ENCODE data around the gene GAS1. TPM values are rescaled to one million over a fixed set of nuclear protein-coding genes. Genes with fewer than 3 reads are reported as not detected.

Gene GAS1
- total RNA-seq, 2 donors from 2014 or later = 1.8 to 7.5 TPM

- DNase-seq (no peak), ATAC-seq (no peak)
These were observed 21.1 kb upstream of the GAS1 start for GRCh38 chr9:86968258-86968920.

GRCh38 chr9:86966852-86967511 lies 19.7 kb upstream of the GAS1 start:
- no peak for ATAC-seq
- DNase-seq = peak in 1 of 2 donors; percentile 37
- intact Hi-C loops (cut with DNase I, micrococcal nuclease) = no loop called here

More at GRCh38 chr9:86968258-86968920, 21.1 kb upstream of the GAS1 start:
- intact Hi-C loops (cut with DNase I, micrococcal nuclease) = no loop called here

GRCh38 chr9:86965636-86966395 lies 18.5 kb upstream of the GAS1 start:
- ATAC-seq (no peak), DNase-seq (no peak)
- intact Hi-C loops (cut with DNase I, micrococcal nuclease) = no loop called here

- DNase-seq (no peak), ATAC-seq (no peak)
- intact Hi-C loops (cut with DNase I, micrococcal nuclease) = no loop called here
These were observed 15.4 kb upstream of the GAS1 start for GRCh38 chr9:86962692-86963091.

GRCh38 chr9:86960938-86961337 lies 13.6 kb upstream of the GAS1 start:
- intact Hi-C loops (cut with DNase I, micrococcal nuclease) = no loop called here
- ATAC-seq (no peak), DNase-seq (no peak)

- DNase-seq (no peak), ATAC-seq (no peak)
- intact Hi-C loops (cut with DNase I, micrococcal nuclease) = no loop called here
These were observed 10.9 kb upstream of the GAS1 start for GRCh38 chr9:86958203-86958602.

- intact Hi-C loops (cut with DNase I, micrococcal nuclease) = no loop called here
- ATAC-seq = no peak
- DNase-seq = no peak
These were observed 8.3 kb upstream of the GAS1 start for GRCh38 chr9:86955561-86955960.

GRCh38 chr9:86955042-86955441 lies 7.7 kb upstream of the GAS1 start:
- DNase-seq (no peak), ATAC-seq (no peak)

GRCh38 chr9:86953181-86953580 lies 5.9 kb upstream of the GAS1 start:
- ATAC-seq (no peak), DNase-seq (no peak)
- intact Hi-C loops (cut with DNase I, micrococcal nuclease) = no loop called here

More at GRCh38 chr9:86955042-86955441, 7.7 kb upstream of the GAS1 start:
- intact Hi-C loops (cut with DNase I, micrococcal nuclease) = no loop called here

- intact Hi-C loops (cut with DNase I, micrococcal nuclease) = no loop called here
- peak; percentile 60 to 81 for DNase-seq
- peak; percentile 83 for ATAC-seq
These were observed 996 bp upstream of the GAS1 start for GRCh38 chr9:86948074-86948929.

GRCh38 chr9:86946201-86947145 lies 833 bp downstream of the GAS1 start:
- ATAC-seq (peak; percentile 56), DNase-seq (peak; percentile 44 to 64)
- intact Hi-C loops (cut with DNase I, micrococcal nuclease) = no loop called here

- intact Hi-C loops (cut with DNase I, micrococcal nuclease) = no loop called here
- ATAC-seq (no peak), DNase-seq (peak in 1 of 2 donors; percentile 26)
These were observed 1.5 kb downstream of the GAS1 start for GRCh38 chr9:86945728-86946200.

GRCh38 chr9:86944796-86945727 lies 2.2 kb downstream of the GAS1 start:
- DNase-seq (peak in 1 of 2 donors; percentile 9), ATAC-seq (no peak)
- intact Hi-C loops (cut with DNase I, micrococcal nuclease) = no loop called here

GRCh38 chr9:86943201-86944113 lies 3.8 kb downstream of the GAS1 start:
- intact Hi-C loops (cut with DNase I, micrococcal nuclease) = no loop called here
- no peak for ATAC-seq
- DNase-seq = peak in 1 of 2 donors; percentile 15

GRCh38 chr9:86942281-86943200 lies 4.8 kb downstream of the GAS1 start:
- ATAC-seq (no peak), DNase-seq (no peak)
- intact Hi-C loops (cut with DNase I, micrococcal nuclease) = no loop called here
